Measurements from ENCODE around the gene TMEM11. TPM values are rescaled to one million over a fixed set of nuclear protein-coding genes. Genes with fewer than 3 reads are reported as not detected.

The TMEM11 gene
- total and polyA plus RNA-seq, 2 experiments from 2014 or later, result 29.4 to 66.5 TPM

DNA sequence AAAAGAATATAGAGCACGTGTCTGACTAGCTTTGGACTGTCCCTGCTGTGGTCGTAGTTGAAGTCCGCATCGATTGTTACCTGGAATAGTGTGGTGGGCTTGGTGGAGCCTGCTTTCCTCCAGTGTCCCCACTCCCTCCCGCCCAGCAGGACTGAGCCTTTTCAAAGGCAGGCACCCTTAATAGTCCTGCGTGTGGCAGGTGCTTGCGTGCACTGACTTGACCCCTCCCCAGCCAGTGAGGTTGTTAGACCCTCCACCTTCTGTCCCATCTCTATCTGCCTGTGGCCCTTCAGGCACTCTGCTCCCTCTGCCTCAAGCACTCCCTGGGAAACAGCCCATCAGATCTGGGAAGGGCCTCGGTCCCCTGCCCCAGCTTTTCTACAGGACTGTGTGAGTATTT lies 36.6 kb downstream of the TMEM11 start:
- TF ChIP-seq EZH2 (IDR thresholded peaks at IDR 0.05; ENCODE audit: insufficient read depth, poor library complexity, severe bottlenecking) (no peak), EZH2phosphoT487 (IDR thresholded peaks at IDR 0.05; ENCODE audit: insufficient read depth, low read depth) (no peak)
- no peak for DNase-seq
- no peaks in the 10 kb centered on the region for H3K9me3 ChIP-seq (ENCODE audit: low read depth)
- no peak overlapping the region for H3K4me3 ChIP-seq
- no peaks in the 10 kb centered on the region for H3K9me2 ChIP-seq (ENCODE audit: insufficient read depth)
- H2AFZ ChIP-seq, result no peak overlapping the region
- no peaks in the 10 kb centered on the region for H3F3A ChIP-seq (ENCODE audit: insufficient read depth)
- no peaks in the 10 kb centered on the region for H4K20me1 ChIP-seq (ENCODE audit: insufficient read depth)
- in situ Hi-C loops (cut with MboI), result loop anchor here (25.0 kb wide), 1 partner anchor 90 kb away; no protein-coding TSS in a partner anchor
- H3K27me3 ChIP-seq (replicated peaks; ENCODE audit: insufficient read depth), result no peaks in the 10 kb centered on the region
- no peaks in the 10 kb centered on the region for H3K79me2 ChIP-seq (ENCODE audit: insufficient read depth)
- 95 to 96% methylated on average over 8 of the region's 8 CpGs for WGBS, 2 experiments (ENCODE audit: low coverage in 1 of 2, low lambda C conversion rate in 2 of 2, missing lambda C conversion rate in 2 of 2)
- H3K9ac ChIP-seq, result no peak overlapping the region
- no peak overlapping the region for H3K27ac ChIP-seq
- no peak overlapping the region for H3K4me2 ChIP-seq (ENCODE audit: unreplicated experiment)
- 0 out of 2 replicates have a peak, but pooled peaks cover 6% of the 10 kb centered on the region for H3K4me1 ChIP-seq (ENCODE audit: insufficient read depth)
- H3K36me3 ChIP-seq (ENCODE audit: low read depth), result no peaks in the 10 kb centered on the region

GRCh38 chr17:21176773-21177395 lies 37.1 kb downstream of the TMEM11 start:
- H3F3A ChIP-seq (ENCODE audit: insufficient read depth), result no peaks in the 10 kb centered on the region
- in situ Hi-C loops (cut with MboI), result loop anchor here (25.0 kb wide), 1 partner anchor 90 kb away; no protein-coding TSS in a partner anchor
- no peaks in the 10 kb centered on the region for H3K9me3 ChIP-seq (ENCODE audit: low read depth)
- H3K27ac ChIP-seq, result no peak overlapping the region
- no peak overlapping the region for H3K9ac ChIP-seq
- H3K4me1 ChIP-seq (ENCODE audit: insufficient read depth), result 0 out of 2 replicates have a peak, but pooled peaks cover 6% of the 10 kb centered on the region
- H3K4me2 ChIP-seq (ENCODE audit: unreplicated experiment), result no peak overlapping the region
- H2AFZ ChIP-seq, result no peak overlapping the region
- no peak for DNase-seq
- 87 to 89% methylated on average over 12 of the region's 12 CpGs for WGBS, 2 experiments (ENCODE audit: low coverage in 1 of 2, low lambda C conversion rate in 2 of 2, missing lambda C conversion rate in 2 of 2)
- H3K27me3 ChIP-seq (replicated peaks; ENCODE audit: insufficient read depth), result no peaks in the 10 kb centered on the region
- H3K79me2 ChIP-seq (ENCODE audit: insufficient read depth), result no peaks in the 10 kb centered on the region
- H3K4me3 ChIP-seq, result no peak overlapping the region
- TF ChIP-seq EZH2phosphoT487 (IDR thresholded peaks at IDR 0.05; ENCODE audit: insufficient read depth, low read depth), result no peak
- no peak for TF ChIP-seq EZH2 (IDR thresholded peaks at IDR 0.05; ENCODE audit: insufficient read depth, poor library complexity, severe bottlenecking)
- H3K9me2 ChIP-seq (ENCODE audit: insufficient read depth), result no peaks in the 10 kb centered on the region
- H3K36me3 ChIP-seq (ENCODE audit: low read depth), result no peaks in the 10 kb centered on the region
- no peaks in the 10 kb centered on the region for H4K20me1 ChIP-seq (ENCODE audit: insufficient read depth)

- H3K79me2 ChIP-seq (ENCODE audit: insufficient read depth), result peaks cover 7% of the 10 kb centered on the region
- H3K4me2 ChIP-seq (ENCODE audit: unreplicated experiment), result no peak overlapping the region
- H3K36me3 ChIP-seq (ENCODE audit: low read depth), result no peaks in the 10 kb centered on the region
- no peaks in the 10 kb centered on the region for H3K9me2 ChIP-seq (ENCODE audit: insufficient read depth)
- TF ChIP-seq EZH2phosphoT487 (IDR thresholded peaks at IDR 0.05; ENCODE audit: insufficient read depth, low read depth), result no peak
- TF ChIP-seq EZH2 (IDR thresholded peaks at IDR 0.05; ENCODE audit: insufficient read depth, poor library complexity, severe bottlenecking), result no peak
- WGBS, 2 experiments (ENCODE audit: low coverage in 1 of 2, low lambda C conversion rate in 2 of 2, missing lambda C conversion rate in 2 of 2), result 67 to 76% methylated on average over 7 of the region's 7 CpGs
- H4K20me1 ChIP-seq (ENCODE audit: insufficient read depth), result no peaks in the 10 kb centered on the region
- H3F3A ChIP-seq (ENCODE audit: insufficient read depth), result no peaks in the 10 kb centered on the region
- H2AFZ ChIP-seq, result no peak overlapping the region
- DNase-seq, result peak; percentile 16
- H3K27me3 ChIP-seq (replicated peaks; ENCODE audit: insufficient read depth), result no peaks in the 10 kb centered on the region
- in situ Hi-C loops (cut with MboI), result loop anchor here (25.0 kb wide), 1 partner anchor 87 kb away; no protein-coding TSS in a partner anchor
- no peak overlapping the region for H3K4me3 ChIP-seq
- no peak overlapping the region for H3K9ac ChIP-seq
- H3K27ac ChIP-seq, result no peak overlapping the region
- H3K9me3 ChIP-seq (ENCODE audit: low read depth), result no peaks in the 10 kb centered on the region
- 0 out of 2 replicates have a peak, but pooled peaks cover 6% of the 10 kb centered on the region for H3K4me1 ChIP-seq (ENCODE audit: insufficient read depth)
These were observed 39.2 kb downstream of the TMEM11 start for GRCh38 chr17:21174713-21175112.

- Histone ChIP-seq H3K36me3 (ENCODE audit: low read depth) (no peaks in the 10 kb centered on the region), H3K9me2 (ENCODE audit: insufficient read depth) (no peaks in the 10 kb centered on the region), H4K20me1 (ENCODE audit: insufficient read depth) (no peaks in the 10 kb centered on the region), H3F3A (ENCODE audit: insufficient read depth) (no peaks in the 10 kb centered on the region), H3K4me3 (no peak overlapping the region), H3K79me2 (ENCODE audit: insufficient read depth) (peaks cover 11% of the 10 kb centered on the region), H3K27ac (no peak overlapping the region), H3K27me3 (replicated peaks; ENCODE audit: insufficient read depth) (no peaks in the 10 kb centered on the region), H2AFZ (no peak overlapping the region), H3K9me3 (ENCODE audit: low read depth) (no peaks in the 10 kb centered on the region), H3K9ac (no peak overlapping the region), H3K4me1 (ENCODE audit: insufficient read depth) (0 out of 2 replicates have a peak, but pooled peaks cover 6% of the 10 kb centered on the region), H3K4me2 (ENCODE audit: unreplicated experiment) (no peak overlapping the region)
- in situ Hi-C loops (cut with MboI), result no loop called here
- 83% methylated on average over 8 of the region's 8 CpGs for WGBS, 2 experiments (ENCODE audit: low coverage in 1 of 2, low lambda C conversion rate in 2 of 2, missing lambda C conversion rate in 2 of 2)
- DNase-seq, result no peak
- TF ChIP-seq EZH2 (IDR thresholded peaks at IDR 0.05; ENCODE audit: insufficient read depth, poor library complexity, severe bottlenecking) (no peak), EZH2phosphoT487 (IDR thresholded peaks at IDR 0.05; ENCODE audit: insufficient read depth, low read depth) (no peak)
These were observed 39.8 kb downstream of the TMEM11 start for GRCh38 chr17:21174186-21174585.

All from GM23248 (cell line).